ENCODE measurements around the gene RTN4R.
"Not testable (repeated sequence)": the region's sequence is repeated elsewhere in the genome, so short reads cannot be mapped to it uniquely, and the experiment has no call there.

RTN4R gene

DNA sequence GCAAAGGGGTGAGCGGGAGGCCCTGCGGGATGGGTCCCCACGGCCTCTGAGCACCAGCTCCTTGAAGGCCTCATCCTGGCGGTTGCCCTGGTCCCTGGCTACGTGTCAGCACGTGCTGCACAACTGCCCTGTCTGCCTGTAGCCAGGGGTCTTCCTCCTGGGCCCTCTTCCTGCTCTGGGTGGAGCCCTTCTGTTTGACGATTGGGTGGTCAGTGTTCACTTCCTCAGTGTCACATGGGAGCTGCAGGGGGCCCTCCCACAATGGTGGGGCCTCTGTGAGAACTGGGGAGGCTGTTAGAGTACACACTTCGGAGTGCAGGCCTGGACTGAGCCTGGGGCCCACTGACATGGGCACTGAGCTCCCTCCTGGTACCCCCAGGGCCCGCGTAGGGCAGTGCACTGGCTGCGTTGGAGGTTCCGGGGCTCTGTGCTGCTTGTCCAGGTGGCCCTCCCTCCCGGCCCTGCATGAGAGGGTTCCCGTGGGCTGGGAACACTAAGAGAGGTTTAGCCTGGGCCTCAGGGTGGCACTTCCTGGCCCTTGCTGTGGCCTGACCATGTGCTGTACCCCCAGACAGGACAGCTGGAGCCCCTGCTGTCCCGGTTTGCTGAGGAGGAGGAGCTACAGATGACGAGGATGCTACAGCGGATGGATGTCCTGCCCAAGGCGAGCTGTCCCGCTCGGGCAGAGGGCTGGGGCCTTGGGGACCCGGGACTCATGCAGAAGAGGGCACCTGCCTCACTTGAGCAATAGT lies 38.0 kb upstream of the RTN4R start:
- DNase-seq (ENCODE audit: low read depth in 1 of 2, low spot score in 1 of 2) = no peak

DNA sequence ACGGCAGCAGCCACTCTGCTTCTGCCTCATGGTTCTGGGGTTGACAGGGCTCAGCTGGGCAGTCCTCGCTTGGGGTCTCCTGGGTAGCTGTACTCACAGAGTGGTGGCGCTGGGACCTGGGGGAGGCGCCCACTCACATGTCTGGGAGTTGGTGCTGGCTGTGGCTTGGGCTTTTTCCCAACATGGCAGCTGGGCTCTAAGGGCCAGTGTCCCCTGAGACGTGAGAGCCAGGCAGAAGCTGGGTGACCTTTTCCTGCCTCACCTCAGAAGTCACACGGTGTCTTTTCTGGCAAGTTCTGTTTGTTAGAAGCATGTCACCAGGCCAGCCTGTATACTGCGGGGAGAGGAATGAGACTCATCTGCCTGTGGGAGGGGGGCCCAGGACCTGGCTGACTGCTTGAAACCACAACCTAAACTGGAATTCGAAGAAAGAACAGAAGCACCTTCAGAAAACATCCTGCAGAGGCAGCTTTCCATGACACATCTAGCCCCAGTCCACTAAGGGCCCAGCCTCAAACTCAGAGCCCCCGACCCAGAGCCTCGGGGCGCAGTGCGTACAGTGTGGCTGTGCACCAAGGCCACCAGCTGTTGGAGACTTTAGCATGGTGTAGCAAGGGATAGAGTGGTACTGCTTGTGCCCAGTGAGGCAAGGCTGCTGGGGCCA lies 37.2 kb upstream of the RTN4R start:
- DNase-seq (ENCODE audit: low read depth in 1 of 2, low spot score in 1 of 2) = not testable (repeated sequence)

DNA sequence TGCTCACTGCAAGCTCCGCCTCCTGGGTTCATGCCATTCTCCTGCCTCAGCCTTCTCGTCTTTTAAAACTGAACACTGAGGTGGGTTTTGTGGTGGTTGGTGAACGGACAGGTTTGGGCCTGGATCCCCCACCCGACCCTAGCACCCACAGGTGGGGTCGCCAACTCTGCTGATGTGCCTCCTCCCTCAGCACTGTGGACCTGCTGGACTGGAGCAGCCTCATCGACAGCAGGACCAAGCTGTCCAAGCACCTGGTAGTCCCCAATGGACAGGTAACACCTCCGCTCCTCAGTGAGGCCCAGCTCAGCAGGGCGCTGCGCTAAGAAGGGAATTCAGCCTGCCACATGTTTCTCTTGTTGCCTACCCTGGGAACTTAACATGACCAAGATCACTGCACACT lies 36.5 kb upstream of the RTN4R start:
- DNase-seq (ENCODE audit: low read depth in 1 of 2, low spot score in 1 of 2) = no peak

DNA sequence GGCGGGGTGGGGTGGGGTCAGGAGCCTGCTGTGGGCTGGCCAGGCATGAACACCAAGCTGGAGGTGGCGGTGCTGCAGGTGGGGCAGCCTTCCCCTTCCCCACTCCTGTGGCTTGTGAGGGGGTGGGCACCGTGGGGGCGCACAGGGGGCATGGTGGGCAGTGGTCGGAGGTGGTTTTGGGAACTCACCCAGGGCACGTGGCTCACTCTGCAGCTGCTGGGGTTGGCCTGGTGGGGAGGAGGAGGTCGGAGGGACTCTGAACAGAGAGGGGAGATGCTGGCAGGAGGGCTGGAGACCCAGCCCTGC lies 35.1 kb upstream of the RTN4R start:
- DNase-seq (ENCODE audit: low read depth in 1 of 2, low spot score in 1 of 2) = not testable (repeated sequence)

DNA sequence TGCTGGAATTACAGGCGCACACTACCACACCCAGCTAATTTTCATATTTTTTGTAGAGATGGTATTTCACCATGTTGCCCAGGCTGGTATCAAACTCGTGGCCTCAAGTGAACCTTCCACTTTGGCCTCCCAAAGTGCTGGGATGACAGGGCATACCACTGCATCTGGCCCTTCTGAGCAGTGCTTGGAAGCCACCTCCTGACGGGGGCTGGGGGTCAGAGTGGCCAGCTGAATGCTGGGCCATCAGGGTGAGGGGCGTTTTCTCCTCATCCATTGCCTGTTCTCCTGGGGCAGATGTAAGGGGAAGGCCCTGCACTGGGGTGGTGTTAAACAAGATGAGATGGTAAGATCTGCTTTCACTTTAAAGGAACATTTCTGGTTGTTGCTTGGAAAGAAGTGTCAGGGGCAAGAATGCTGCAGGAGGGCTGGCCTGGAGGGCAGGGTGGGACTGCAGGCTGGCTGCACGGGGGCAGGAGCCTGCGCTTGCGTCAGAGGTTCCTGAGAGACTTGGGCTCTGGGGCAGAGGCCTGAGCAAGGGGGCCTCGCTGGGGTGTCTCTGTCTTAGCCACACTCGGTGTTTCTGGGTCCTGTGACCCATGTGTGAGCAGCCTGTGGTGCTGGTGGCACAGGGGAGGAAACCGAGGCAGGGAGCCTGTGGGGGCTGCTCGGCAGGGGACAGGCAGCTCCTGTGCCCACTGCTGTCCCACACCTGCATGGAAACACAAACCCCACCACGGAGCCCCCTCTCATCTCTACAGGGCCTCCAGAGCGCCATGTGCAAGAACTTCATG lies 34.5 kb upstream of the RTN4R start:
- no peak for DNase-seq (ENCODE audit: low read depth in 1 of 2, low spot score in 1 of 2)

DNA sequence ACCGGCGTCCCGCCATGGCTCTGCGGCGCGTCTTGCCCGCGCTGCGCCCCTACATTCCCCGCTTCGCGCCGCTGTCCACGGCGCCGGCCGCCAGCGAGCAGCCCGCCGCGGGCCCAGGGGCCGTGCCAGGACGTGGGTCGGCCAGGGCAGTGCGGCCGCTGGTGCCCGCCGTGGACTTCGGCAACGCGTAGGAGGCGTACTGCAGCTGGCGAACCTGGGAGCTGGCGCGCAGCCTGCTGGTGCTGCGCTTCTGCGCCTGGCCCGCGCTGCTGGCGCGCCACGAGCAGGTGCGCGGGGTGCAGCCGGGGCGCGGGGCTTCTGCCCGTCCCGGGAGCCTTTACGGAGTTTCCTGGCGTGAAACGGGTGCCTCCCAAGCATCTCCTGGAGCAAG lies 31.6 kb upstream of the RTN4R start:
- no peak for DNase-seq (ENCODE audit: low read depth in 1 of 2, low spot score in 1 of 2)

DNA sequence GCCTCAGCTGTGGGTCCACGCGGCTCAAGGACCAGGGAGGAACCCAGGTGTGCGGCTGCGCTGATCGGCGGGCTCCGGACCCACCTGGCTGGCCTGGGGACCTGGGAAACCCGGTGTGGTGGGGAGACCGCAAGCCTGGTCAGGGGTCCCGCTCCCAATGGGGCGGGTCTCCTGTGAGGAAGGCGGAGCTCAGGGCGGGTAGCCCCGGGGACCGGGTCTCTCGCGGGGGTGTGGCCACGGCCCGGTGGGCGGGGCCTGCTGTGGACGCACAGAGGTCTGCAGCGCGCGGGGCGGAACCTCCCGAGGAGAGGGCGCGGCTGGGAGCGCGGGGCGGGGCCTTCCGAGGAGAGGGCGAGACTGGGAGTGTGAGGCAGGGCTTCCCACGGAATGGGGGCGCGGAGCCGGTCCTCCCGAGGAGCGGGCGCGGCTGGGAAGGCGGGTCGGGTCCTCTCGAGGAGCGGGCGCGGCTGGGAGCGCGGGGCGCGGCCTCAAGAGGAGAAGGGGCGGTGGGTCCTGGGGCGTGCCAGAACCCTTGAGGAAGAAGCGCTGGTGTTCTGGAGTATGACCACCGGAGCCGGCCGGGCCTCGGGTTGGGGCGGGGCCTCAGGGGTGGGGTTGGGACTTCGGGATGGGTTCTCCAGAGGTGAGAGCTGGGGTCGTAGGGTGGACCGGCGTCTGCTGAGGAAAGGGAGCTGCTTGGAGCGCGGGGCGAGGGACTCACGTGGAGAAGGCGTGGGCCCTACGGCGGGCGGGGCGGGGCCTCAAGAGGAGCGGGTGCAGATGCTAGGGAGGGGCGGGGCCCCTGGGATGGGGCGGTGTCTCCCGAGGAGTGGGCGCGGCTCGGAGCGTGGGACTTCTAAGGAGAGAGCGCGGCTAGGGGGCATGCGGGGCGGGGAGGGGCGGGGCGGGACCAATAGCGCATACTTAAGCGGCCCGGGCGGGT lies 31.0 kb upstream of the RTN4R start:
- DNase-seq (ENCODE audit: low read depth in 1 of 2, low spot score in 1 of 2) = peak; percentile 84 to 91

DNA sequence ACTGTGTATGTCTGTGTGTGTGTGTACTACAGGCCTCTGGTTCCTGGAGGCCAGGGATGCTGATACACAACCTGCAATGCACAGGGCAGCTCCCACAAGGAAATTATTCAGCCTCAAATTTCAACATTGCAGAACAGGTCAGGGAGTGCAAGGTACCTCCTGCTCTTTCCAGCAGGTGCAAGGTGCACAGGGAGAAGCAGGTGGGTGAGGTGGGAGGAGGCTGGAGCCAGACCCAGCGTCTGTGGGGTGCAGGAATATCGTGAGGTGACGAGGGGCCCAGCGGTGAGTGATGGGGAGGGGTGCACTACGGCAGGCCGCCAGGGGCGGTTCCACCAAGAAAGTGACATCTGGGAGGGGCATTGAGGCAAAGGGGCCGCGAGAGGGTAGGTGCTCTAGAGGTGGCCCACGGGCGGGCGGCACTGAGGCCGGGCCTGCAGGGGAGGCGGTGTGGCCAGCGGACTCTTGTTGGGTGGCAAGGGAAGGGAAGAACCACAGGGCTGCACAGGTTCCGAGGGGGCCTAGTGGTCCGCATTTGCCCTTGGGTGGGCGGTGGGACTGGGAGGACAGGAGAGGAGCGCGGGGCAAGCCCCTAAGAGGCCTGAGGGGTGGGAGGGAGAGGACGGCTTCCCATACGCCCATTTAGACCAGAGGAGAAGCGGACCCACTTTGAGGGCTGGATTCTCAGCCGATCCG lies 30.1 kb upstream of the RTN4R start:
- DNase-seq (ENCODE audit: low read depth in 1 of 2, low spot score in 1 of 2) = no peak

DNA sequence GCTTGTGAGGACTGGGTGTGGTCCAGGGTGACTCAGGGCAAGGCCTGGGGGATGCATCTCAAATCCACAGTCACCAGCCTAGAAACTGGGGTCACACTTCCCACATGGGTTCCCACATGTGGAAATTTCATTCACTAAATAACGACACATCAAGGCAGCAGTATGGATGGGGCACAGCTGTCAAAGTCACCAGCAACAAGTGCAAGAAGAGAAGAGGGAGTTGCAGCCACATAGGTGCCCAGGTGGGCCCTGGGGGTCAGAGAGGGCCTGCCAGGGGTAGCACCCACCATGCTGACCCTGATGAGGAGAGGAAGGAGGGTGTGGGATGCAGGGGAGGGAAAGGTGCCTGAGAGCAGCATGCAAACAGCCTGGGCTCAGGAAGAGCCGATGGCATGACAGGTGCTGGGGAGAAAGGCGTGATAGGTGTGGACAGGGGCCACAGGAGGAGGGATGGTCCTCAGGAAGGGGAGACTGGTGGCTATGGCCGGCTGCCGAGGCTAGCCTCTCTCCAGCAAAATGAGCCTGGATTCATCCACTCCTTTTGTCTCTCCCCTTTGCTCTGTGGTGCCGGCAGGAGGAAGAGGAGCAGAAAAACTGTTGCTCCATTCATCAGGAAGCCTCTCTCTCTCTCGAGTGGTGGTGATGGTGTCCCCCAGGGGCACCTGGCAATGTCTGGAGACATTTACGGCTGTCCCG lies 29.4 kb upstream of the RTN4R start:
- DNase-seq (ENCODE audit: low read depth in 1 of 2, low spot score in 1 of 2) = no peak

DNA sequence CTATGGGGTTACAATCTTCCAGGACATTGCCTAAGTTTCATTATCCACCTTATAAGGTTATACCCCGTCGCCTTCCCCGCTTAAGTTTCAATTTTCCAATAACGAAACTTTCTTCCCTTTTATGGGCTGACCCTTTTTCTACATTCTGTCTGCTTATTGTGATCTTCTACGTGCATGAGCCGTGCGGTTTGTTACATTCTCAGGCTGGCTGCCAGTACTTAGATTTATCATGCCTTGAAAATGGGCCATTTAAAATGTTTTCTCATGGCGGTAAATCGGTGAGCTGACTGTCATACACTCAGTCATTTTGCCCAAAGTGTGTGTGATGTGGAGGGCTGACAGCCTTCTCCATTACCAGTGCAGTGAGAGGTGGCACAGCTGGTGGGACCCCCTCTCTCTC lies 28.5 kb upstream of the RTN4R start:
- no peak for DNase-seq (ENCODE audit: low read depth in 1 of 2, low spot score in 1 of 2)

DNA sequence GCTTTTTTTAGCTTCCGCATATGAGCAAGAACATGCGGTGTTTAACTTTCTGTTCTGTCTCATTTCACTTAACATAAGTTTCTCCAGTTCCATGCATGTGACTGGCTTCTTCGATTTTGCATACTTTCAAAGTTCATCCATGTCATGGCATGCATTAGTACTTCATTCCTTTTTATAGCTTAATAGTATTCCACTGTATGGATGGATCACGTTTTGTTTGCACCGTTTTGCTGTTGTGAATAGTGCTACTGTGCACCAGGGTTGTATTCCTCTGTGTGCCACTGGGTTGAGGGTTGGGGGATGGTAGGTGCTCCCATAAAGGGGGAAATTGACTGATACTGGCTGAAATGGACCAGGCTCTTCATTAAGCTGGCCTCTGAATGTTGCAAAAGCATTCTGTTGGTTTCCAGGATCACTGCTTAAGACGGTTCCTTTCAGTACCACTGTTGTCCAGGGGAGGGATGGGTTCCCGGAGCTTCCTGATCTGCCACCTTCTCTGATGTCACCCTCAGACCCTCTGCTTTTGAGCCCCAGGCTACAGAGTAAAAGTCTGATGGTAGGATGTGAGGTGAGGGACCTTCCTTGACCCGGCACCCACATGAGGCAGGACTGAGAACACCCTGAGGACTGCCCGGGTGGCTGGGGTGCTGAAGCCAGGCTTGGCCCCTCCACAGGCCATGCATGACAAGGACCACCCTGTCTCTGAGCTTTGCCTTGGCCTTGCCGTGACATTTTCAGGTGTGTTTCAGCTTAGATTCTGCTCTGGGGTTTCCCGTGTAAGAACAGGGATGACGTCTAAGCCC lies 27.3 kb upstream of the RTN4R start:
- no peak for DNase-seq (ENCODE audit: low read depth in 1 of 2, low spot score in 1 of 2)

DNA sequence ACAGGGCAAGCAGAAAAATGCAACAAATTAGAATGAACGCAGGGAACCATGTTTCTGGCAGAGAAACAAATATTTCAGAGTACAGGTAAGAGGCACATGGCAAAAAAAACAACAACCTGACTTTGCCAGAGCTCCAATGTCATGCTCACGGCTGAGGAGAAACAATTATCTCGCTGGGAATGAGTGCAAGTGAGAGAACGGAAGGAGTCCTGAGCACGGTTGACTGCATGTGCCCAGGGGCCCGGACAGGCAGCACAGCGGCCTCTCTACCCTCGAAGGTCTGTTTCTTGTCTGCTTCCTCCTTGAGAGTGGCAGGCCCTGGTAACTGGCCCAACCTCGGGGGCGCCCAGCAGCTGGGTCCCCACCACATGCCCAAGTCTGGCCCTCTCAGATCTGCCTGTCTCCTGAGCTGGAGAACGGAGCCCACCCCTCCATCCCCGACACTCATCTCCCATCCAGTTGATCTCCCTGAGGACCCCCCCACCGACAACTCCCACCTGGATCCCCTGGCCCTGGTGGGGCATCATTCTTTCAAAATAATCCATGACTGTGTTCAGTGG lies 24.6 kb upstream of the RTN4R start:
- no peak for DNase-seq (ENCODE audit: low read depth in 1 of 2, low spot score in 1 of 2)

DNA sequence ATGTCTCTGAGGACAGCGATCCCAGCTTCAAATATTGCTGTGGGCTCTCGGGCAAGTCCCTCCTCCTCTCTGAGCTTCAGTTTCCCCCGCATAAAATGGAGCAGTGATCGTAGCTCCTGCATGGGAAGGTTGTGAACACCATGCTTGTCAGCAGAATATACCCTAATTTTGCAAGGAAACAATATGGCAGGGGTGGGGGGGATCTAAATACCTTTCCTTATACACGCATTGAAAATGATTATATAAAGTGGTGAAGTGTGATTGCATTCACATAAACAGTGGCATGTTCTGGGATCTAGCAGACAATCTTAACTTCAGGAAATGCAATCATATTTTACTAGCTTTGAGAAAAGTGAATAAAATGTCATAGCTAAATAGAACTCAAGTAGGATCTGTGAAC lies 24.0 kb upstream of the RTN4R start:
- DNase-seq (ENCODE audit: low read depth in 1 of 2, low spot score in 1 of 2) = no peak

DNA sequence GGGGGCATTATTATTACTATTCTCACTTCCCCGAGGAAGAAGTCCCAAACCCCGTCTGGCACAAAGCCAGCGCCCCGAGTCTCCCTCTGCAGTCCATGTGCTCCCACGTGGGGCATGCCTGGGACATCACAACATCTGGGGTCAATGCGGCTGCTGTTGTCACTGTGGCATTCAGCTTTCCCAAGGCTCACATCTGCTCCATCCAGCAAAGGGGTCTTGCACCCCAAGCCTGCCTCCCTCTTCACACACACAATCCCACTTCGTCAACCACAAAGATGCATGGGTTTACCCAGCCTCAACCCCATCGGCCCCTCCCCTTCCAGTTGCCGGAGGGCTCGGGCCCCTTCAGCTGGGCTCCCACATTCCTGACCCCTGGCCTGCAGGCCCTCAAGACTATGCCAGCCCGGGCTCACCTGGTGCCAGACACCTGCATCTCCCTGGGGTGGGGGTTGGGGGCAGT lies 23.5 kb upstream of the RTN4R start:
- no peak for DNase-seq (ENCODE audit: low read depth in 1 of 2, low spot score in 1 of 2)

DNA sequence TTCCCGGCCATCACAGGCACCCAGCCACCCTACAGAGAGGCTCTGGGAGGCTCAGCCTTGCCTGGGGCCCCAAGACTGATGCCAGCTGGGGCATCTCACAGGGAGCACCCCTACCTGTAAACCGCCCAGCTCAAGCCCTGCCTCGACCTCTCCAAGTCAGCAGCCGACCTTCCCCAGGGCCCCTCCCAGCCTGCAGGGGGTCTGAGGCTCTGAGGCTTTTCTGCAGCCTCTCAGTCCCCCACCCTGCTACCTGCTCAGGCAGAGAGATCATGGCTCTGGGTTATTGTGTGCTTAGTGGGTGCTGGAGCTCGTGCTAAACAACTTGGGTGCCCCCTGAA lies 23.1 kb upstream of the RTN4R start:
- DNase-seq (ENCODE audit: low read depth in 1 of 2, low spot score in 1 of 2) = no peak

DNA sequence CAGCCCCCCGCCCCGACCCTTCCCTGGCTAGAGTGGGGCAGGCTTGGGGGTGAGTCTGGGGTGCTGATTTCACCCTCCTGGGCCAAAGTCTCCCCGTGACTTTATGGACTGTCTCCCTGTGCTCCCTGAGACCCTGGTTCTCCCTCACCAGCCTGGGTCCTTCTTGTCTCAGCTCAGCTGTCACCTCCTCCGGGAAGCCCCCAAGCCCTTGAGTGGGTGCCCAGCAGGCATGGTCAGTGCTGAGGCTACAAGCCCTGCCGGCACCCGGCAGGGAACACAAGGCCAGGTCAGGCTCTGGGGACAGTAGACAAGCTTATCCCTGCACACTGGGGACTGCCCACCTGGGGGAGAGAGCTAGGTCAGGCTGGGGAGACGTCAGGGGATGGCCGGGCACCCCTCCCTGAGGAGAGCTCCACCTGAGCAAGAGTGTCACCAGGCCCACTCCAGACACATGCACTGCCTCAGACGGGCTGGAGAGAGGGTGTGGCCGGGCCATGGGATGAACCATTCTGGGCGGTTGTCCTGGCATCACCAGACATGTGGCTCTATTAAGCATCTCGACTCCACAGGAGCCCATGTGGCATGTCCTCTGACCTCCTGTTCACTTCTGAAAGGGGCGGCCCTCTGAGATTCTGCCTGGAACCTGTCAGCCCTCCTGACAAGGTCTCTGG lies 22.6 kb upstream of the RTN4R start:
- DNase-seq (ENCODE audit: low read depth in 1 of 2, low spot score in 1 of 2) = no peak

DNA sequence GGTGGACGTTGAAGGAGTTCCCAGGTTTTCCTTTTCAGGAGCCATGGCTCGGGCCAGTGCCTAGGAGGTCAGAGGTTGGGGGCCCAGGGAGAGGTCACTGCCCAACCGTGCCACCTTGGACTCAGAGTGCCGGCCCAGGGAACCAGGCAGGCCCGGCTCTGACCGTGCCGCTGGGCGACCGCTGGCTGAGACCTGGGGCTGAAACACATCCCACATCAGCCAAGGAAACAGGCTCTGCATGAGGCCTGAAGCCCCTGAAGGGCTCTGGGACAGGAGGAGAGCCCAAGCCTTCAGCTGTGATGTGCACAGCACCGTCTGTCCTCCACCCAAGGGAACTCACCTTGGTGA lies 21.9 kb upstream of the RTN4R start:
- no peak for DNase-seq (ENCODE audit: low read depth in 1 of 2, low spot score in 1 of 2)

Data from stimulated activated CD4-positive, alpha-beta T cell treated with anti-CD3 and anti-CD28 coated beads, Interleukin-15, amount 100 ng/mL, for 1 hour (primary cell).